Upper lobe of left lung (tissue), 6 donors: ENCODE data around the gene LIX1L. TPM values are rescaled to one million over a fixed set of nuclear protein-coding genes. Genes with fewer than 3 reads are reported as not detected.
A peak's percentile ranks its signal among the peaks of the same experiment; 100 is the strongest.

Experiments used
- ATAC-seq, 2 donors: fragments of 200-7000 bp; cut with Tn5 transposase; one replicate each; pipeline ENCODE4 v1.9.1; 2022; ENCODE audit warnings: mild to moderate bottlenecking in 2 of 2, moderate library complexity in 2 of 2; ENCODE audit not compliant: low FRiP score in 2 of 2
- DNase-seq, 2 donors: peaks; one replicate each; pipeline ENCODE4 v3.0.0-alpha.2; 2019 to 2020
- H3K27ac ChIP-seq, 4 donors: fragments of 200-600 bp; sonication (generic); one replicate each; pipeline ENCODE4 v1.5.1; 2016 to 2019
- H3K27me3 ChIP-seq, 4 donors: fragments of 200-600 bp; sonication (generic); one replicate each; pipeline ENCODE4 v1.5.1; 2017 to 2019
- H3K36me3 ChIP-seq, 4 donors: fragments of 200-600 bp; sonication (generic); one replicate each; pipeline ENCODE4 v1.5.1; 2016 to 2019
- H3K4me1 ChIP-seq, 4 donors: fragments of 200-600 bp; sonication (generic); one replicate each; pipeline ENCODE4 v1.5.1; 2018 to 2019
- H3K4me3 ChIP-seq, 4 donors: fragments of 200-600 bp; sonication (generic); one replicate each; pipeline ENCODE4 v1.5.1; 2017 to 2019; ENCODE audit warnings: mild to moderate bottlenecking in 2 of 4, moderate library complexity in 1 of 4
- H3K9me3 ChIP-seq, 4 donors: fragments of 200-600 bp; sonication (generic); one replicate each; pipeline ENCODE4 v1.5.1; 2018 to 2019
- CTCF ChIP-seq, 6 experiments: fragments of 450-650 bp in 4 of 6; fragments of 200-600 bp in 2 of 6; sonication (generic) in 2 of 6; IDR thresholded peaks; one replicate each; pipeline ENCODE4 v1.5.1; 2016 to 2019; ENCODE audit warnings: antibody characterized with exemption in 6 of 6
- EP300 ChIP-seq, 4 donors: sonication (generic); formaldehyde crosslinking; IDR thresholded peaks; one replicate each; pipeline ENCODE4 v1.5.1; 2017; ENCODE audit warnings: antibody characterized with exemption in 4 of 4, control low read depth in 2 of 4
- POLR2A ChIP-seq, 4 donors: fragments of 450-650 bp; IDR thresholded peaks; one replicate each; pipeline ENCODE4 v1.5.1; 2016 to 2017; ENCODE audit warnings: antibody characterized with exemption in 4 of 4, mild to moderate bottlenecking in 2 of 4
- POLR2AphosphoS5 ChIP-seq, 2 donors: sonication (generic); formaldehyde crosslinking; IDR thresholded peaks; one replicate each; pipeline ENCODE4 v1.5.1; 2017; ENCODE audit warnings: antibody characterized with exemption in 2 of 2
- WGBS, 2 donors: methylation state at CpG; one replicate each; pipeline ENCODE4 v1.1.5; 2017 to 2018; 5-methylcytosine and 5-hydroxymethylcytosine counted together
- total RNA-seq, 6 donors: library from RNA; depleted of rRNA in 4 of 6; stranded (reverse); fragments of >200 nt in 4 of 6; gene quantifications; one replicate each; pipeline versions ENCODE4 v1.1.0 to v1.2.1, GENCODE V29; 2016 to 2021
- donor health status: DM: no; HTN: no; CAD: no; lungs with moderate emphysema.
- donor health status: DM: no; HTN: yes; CAD: no; lungs with severe emphysema.

LIX1L gene
- total RNA-seq, 6 donors from 2014 or later: 5.2 to 35.6 (median 16.5) TPM

- TF ChIP-seq POLR2A (IDR thresholded peaks at IDR 0.05) (no peak), POLR2AphosphoS5 (IDR thresholded peaks at IDR 0.05) (no peak), CTCF (IDR thresholded peaks at IDR 0.05) (no peak), EP300 (IDR thresholded peaks at IDR 0.05) (no peak)
- H3K4me1 ChIP-seq: peaks cover 63 to 94% (median 68%) of the 10 kb centered on the region in 4 donors
- peaks cover 0 to 3% (median 0%) of the 10 kb centered on the region in 4 donors for H3K36me3 ChIP-seq
- no peaks in the 10 kb centered on the region for H3K9me3 ChIP-seq
- no peak for ATAC-seq
- no peaks in the 10 kb centered on the region for H3K27me3 ChIP-seq
- peak overlapping the region in 2 of 4 donors; percentile 53 to 92 for H3K27ac ChIP-seq
- H3K4me3 ChIP-seq: no peak overlapping the region
- no peak for DNase-seq
These were observed 1.5 kb upstream of the LIX1L start for GRCh38 chr1:145959333-145959732.

GRCh38 chr1:145958734-145959133 lies 917 bp upstream of the LIX1L start:
- H3K27ac ChIP-seq: peak overlapping the region in 2 of 4 donors; percentile 53 to 99
- ATAC-seq: no peak

GRCh38 chr1:145956781-145957442 lies 905 bp downstream of the LIX1L start:
- ATAC-seq (no peak), DNase-seq (no peak)
- Histone ChIP-seq H3K27me3 (no peaks in the 10 kb centered on the region), H3K36me3 (peaks cover 0 to 6% (median 0%) of the 10 kb centered on the region in 4 donors), H3K27ac (peak overlapping the region; percentile 89 to 99 (median 93)), H3K4me3 (peak overlapping the region; percentile 34 to 89 (median 82)), H3K4me1 (peaks cover 42 to 78% (median 47%) of the 10 kb centered on the region in 4 donors), H3K9me3 (no peaks in the 10 kb centered on the region)
- no peak for TF ChIP-seq CTCF (IDR thresholded peaks at IDR 0.05)
- peak in 1 of 4 donors; percentile 23 for TF ChIP-seq POLR2A (IDR thresholded peaks at IDR 0.05)
- no peak for TF ChIP-seq EP300 (IDR thresholded peaks at IDR 0.05)
- 16 to 32% methylated on average over 3 of the region's 3 CpGs for WGBS, 2 donors

More at GRCh38 chr1:145958734-145959133, 917 bp upstream of the LIX1L start:
- TF ChIP-seq EP300 (IDR thresholded peaks at IDR 0.05) (no peak), CTCF (IDR thresholded peaks at IDR 0.05) (no peak), POLR2A (IDR thresholded peaks at IDR 0.05) (no peak), POLR2AphosphoS5 (IDR thresholded peaks at IDR 0.05) (no peak)
- DNase-seq: no peak
- Histone ChIP-seq H3K27me3 (no peaks in the 10 kb centered on the region), H3K36me3 (peaks cover 0 to 3% (median 0%) of the 10 kb centered on the region in 4 donors), H3K4me1 (peaks cover 60 to 95% (median 64%) of the 10 kb centered on the region in 4 donors), H3K9me3 (no peaks in the 10 kb centered on the region), H3K4me3 (no peak overlapping the region)

- ATAC-seq: no peak
- Histone ChIP-seq H3K27me3 (no peaks in the 10 kb centered on the region), H3K4me1 (peaks cover 36 to 72% (median 43%) of the 10 kb centered on the region in 4 donors), H3K27ac (peak overlapping the region; percentile 89 to 99 (median 93)), H3K9me3 (no peaks in the 10 kb centered on the region), H3K36me3 (peaks cover 0 to 11% (median 0%) of the 10 kb centered on the region in 4 donors), H3K4me3 (peak overlapping the region; percentile 34 to 89 (median 82))
- TF ChIP-seq EP300 (IDR thresholded peaks at IDR 0.05): no peak
- no peak for TF ChIP-seq CTCF (IDR thresholded peaks at IDR 0.05)
- no peak for TF ChIP-seq POLR2AphosphoS5 (IDR thresholded peaks at IDR 0.05)
- no peak for TF ChIP-seq POLR2A (IDR thresholded peaks at IDR 0.05)
- DNase-seq: no peak
These were observed 1.5 kb downstream of the LIX1L start for GRCh38 chr1:145956361-145956760.

- no peak for ATAC-seq
- peak overlapping the region in 2 of 4 donors; percentile 9 to 89 for H3K27ac ChIP-seq
These were observed 2.4 kb downstream of the LIX1L start for GRCh38 chr1:145955436-145955835.

More at GRCh38 chr1:145955436-145955835, 2.4 kb downstream of the LIX1L start:
- DNase-seq: no peak
- H3K4me3 ChIP-seq: no peak overlapping the region
- peaks cover 28 to 63% (median 40%) of the 10 kb centered on the region in 4 donors for H3K4me1 ChIP-seq
- 44 to 46% methylated on average over 2 of the region's 2 CpGs for WGBS, 2 donors
- no peaks in the 10 kb centered on the region for H3K27me3 ChIP-seq
- no peaks in the 10 kb centered on the region for H3K9me3 ChIP-seq
- H3K36me3 ChIP-seq: peaks cover 0 to 11% (median 0%) of the 10 kb centered on the region in 4 donors
- TF ChIP-seq CTCF (IDR thresholded peaks at IDR 0.05) (no peak), POLR2A (IDR thresholded peaks at IDR 0.05) (no peak), POLR2AphosphoS5 (IDR thresholded peaks at IDR 0.05) (no peak), EP300 (IDR thresholded peaks at IDR 0.05) (no peak)
